ENCODE measurements around the gene CDC42BPB.

Gene CDC42BPB

GRCh38 chr14:103057372-103058163 is at the start of gene CDC42BPB:
Gene CDC42BPB, minus strand, starts transcription at chr14:103057549. Its CDS starts 376 bp downstream, at chr14:103057173.
- DNase-seq: peak; percentile 38

- peak; percentile 40 for DNase-seq
Observed at GRCh38 chr14:103105580-103106150, 48.3 kb upstream of the CDC42BPB start.

- no peak for DNase-seq
Observed at GRCh38 chr14:103104654-103105452, 47.5 kb upstream of the CDC42BPB start.

DNA sequence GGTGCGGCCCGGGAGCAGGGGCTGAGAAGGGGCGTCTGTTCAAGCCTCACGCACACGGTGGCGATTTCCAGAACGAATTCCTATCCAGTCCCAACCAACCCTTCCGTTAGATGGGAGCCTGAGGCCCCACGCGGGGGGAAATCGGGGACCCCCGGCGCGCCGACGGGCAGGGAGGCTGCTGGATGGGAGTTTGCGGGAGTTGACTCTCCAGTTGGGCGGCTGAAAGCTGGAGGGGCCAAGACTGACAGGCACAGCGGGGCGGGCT is 47.0 kb upstream of the CDC42BPB start:
- no peak for DNase-seq

GRCh38 chr14:103103461-103104388 is 46.4 kb upstream of the CDC42BPB start:
- DNase-seq: peak; percentile 24

- DNase-seq: no peak
Observed at GRCh38 chr14:103102689-103103260, 45.4 kb upstream of the CDC42BPB start.

DNA sequence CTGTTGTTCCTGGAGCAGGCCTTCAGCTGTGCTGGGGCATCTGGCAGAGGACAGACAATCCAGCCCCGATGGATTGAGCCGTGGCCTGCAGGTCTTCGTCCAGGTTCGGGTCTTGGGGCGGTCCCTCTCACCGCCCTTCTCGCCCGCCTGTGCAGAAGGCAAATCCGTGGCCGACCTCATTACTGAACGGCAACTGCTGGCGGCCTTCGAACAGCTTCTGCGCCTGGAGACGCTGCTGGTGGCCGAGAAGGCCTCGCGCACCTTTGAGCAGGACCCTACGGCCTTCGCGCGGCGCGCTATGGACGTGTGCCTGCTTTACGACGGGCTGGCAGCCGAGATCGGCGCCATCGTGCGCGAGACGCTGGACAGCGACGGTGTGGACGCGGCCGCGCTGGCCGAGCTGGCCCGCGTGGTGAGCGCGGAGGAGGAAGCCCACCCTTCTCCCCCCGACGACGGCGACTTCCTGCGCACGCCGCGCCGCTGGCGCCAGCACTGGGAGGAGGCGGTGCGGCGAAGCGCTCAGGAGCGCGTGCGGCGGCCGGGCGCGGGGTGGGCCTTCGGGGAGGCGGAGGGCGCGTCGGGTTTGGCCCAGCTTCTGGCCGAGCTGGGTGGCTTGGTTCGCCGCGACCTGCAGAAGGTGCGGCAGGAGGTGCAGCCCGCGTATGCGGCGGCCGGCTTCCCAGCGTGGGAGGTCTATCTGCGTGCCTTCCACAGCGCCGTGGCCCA is 44.8 kb upstream of the CDC42BPB start:
- DNase-seq: no peak

- DNase-seq: no peak
Observed at GRCh38 chr14:103101257-103101962, 44.1 kb upstream of the CDC42BPB start.

GRCh38 chr14:103100281-103101121 is 43.2 kb upstream of the CDC42BPB start:
- no peak for DNase-seq

GRCh38 chr14:103099733-103100280 is 42.5 kb upstream of the CDC42BPB start:
- no peak for DNase-seq

DNA sequence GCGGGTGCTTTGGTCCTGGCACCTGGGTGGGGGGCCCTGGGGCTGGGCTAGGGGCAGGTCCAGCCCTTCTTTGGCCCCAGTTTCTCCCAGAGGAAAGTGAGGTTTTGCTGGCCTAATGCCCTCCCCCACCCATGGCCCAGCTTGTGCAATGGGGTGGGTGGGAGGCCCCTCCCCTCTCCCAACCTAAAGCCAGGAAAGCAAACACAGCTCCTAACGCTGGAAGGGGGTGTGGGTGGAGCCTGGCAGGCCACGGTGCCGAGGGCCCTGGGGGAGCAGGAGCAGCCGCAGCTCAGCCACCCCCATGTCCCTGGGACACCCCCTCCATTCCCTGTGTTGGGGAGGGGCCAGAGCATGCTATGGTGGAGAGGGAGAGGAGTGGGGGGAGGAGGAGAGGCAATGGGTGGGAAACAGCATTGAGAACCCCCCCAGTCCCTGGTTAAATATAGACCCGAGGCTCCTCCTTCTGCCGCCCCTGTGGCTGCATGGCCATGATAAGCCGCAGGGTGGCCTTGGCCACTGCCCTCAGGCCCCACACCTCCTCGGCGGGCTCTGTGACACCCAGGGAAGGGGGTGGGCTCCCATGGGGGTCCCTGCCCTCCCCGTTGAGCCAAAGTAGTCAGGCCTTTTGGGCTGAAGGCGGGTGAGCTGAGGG is 41.9 kb upstream of the CDC42BPB start:
- DNase-seq: no peak

- no peak for DNase-seq
Observed at GRCh38 chr14:103097994-103098957, 40.9 kb upstream of the CDC42BPB start.

DNA sequence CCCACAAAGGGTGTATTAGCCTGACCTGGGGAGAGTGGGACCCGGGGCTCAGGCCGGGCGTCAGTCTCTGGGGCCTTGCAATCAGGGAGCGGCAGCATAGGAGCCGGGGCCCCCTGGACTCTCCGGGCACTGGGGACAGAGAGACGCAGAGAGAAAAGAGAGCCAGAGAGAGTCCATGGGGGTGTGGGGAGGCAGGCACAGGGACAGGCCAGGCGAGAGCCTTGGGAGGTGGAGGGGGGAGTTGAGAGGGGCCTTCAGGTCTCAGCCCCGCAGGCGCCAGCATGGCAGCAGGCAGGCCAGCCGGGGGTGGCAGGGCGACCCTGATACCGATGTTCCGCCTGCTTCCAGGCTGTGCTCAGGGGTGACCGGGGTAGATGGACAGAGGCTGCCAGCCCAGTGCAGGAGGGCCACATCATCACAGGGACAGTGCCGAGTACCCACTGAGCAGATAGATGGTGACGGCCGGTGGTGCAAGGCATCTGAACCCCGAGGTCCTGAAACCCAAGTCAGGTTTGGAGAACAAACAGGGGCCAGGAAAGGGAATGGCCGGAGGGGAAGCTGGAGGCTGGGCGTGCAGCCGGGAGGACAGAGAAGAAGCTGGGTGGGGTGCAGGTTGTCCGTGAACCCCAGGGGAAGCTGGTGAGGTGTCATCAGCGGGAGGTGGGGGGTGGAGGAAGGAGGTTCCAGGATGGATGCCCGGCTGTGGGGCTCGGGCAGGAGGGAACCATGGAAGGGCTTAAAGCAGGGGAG is 40.1 kb upstream of the CDC42BPB start:
- no peak for DNase-seq

DNA sequence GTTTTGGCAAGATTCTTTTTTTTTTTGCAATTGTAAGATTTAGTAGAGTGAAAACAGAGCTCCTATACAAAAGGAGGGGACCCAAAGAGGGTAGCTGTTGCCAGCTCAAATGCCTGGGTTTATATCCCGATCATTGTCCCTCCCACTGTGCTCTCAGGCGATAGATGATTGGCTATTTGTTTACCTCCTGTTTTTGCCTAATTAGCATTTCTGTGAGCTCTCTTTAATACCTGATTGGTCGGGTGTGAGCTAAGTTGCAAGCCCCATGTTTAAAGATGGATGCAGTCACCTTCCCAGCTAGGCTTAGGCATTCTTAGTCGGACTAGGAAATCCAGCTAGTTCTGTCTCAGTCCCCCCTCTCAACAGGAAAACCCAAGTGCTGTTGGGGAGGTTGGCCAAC is 39.0 kb upstream of the CDC42BPB start:
- DNase-seq: no peak

DNA sequence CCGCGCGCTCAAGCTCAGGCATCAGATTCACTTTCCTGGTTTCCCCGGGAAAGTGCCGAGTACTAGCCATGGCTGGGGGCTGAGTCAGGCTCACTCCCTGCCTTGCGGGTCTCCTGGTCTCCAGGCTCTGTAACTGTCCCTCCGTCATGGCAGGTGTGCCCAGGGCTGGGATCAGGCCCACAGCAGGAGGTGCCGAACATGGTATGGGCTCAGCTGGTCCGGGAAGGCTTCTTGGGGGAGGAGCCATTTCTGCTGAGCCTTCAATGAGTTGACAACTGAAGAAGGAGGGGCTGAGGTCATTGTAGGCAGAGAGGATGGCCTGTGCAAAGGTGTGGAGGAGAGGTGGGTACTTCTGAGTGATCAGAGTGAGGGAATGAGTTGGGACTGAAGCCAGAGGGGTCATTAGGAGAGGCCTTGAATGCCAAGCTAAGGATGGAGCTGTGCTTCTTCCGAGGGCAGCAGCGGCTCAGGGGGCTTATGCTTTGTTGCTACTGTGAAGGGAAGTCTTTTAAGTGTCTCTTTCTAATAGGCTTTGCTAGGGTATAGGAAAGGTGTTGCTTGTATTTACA is 37.9 kb upstream of the CDC42BPB start:
- DNase-seq: no peak

DNA sequence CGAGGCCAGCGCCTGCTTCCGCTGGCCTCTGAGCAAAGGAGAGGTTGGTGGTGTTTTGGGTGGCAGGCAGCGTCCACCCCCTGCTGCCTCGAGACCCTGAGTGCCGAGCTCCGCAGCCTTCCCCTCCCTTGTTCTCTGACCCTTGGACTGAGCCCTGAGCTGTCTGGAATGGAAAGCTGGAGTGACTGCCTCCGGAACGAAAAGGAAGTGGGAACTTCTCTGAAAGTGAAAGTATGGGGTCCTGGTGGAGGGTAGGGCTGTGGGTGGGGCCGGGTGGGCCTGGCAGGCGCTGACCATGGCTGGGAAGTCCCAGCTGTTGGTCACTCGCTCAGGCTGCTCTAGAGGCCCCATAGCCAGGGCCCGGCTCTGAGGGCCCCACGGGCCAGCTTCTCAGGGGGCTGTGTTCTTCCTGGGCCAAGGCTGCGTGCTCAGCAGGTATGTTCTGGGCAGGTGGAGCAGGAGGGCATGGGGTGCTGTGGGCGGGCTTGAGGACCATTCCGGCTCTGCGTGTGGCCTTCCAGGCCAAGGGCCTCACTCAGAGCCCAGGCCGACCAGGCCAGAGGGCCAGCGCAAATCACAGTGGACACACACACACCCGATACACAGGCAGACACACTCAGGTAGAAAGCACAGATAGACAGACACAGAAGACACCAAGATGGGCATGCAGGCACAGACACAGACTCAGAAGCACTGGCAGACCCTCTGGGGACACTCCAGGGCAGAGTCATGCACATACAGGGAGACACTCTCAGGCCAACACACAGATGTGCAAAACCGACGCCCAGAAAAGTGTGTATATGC is 37.3 kb upstream of the CDC42BPB start, which contains the start of gene EXOC3L4:
Gene EXOC3L4 (plus strand): TSS at position 320 of the 804 bp plus-strand sequence. CDS start 5,495 bp downstream, outside the sequence.
- no peak for DNase-seq
